GM19455 (cell line): ENCODE data around the gene DPEP2NB.

Source experiments
- ATAC-seq: cut with Tn5 transposase; IDR thresholded peaks from one replicate; pipeline ENCODE4 v1.9.1; 2021; ENCODE audit not compliant: unreplicated experiment

DPEP2NB gene

GRCh38 chr16:67964477-67965131 is 51.1 kb downstream of the DPEP2NB start:
- no peak for ATAC-seq

- no peak for ATAC-seq
Measured at GRCh38 chr16:67963662-67964321, 51.9 kb downstream of the DPEP2NB start.
